ENCODE data around the gene CORO2B.

Gene CORO2B

DNA sequence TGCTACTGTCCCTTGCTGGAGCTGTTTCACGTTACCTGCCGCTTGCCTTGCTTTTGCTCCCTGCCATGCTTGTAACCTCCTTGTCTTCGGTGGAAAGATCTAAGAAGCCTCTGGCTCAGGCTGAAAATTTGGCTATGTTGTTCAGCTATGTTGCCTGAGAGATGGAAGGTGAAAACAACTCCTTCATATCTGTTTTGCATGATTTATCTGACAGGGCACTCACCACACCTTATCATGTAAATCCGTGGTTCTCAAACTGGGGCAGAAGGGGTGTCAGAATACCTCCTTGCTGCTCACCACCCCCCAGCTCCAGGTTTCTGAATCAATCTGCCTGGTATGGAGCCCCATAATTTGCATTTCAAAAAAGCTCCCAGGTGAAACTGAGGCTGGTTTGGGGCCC lies 6.5 kb upstream of the CORO2B start:
- DNase-seq (ENCODE audit: low spot score) = no peak

DNA sequence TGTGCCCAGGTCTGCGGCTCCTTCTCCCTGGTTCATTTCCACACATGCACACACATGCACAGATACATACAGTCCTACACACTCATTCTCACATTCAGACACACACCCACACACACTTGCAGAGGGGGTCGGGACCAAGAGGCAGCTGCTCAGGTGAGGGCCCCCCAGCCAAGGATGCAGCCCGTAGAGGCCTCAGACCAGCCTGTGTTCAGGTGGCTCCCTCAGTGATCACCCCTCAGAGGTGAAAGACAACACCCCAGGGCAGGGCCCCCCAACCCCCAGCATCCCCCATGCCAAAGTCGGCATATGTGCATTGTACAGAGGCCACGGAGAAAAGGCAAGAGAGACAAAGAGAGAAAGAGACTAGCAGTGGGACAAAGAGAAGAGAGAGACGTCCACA lies 5.9 kb upstream of the CORO2B start:
- DNase-seq (ENCODE audit: low spot score) = no peak

DNA sequence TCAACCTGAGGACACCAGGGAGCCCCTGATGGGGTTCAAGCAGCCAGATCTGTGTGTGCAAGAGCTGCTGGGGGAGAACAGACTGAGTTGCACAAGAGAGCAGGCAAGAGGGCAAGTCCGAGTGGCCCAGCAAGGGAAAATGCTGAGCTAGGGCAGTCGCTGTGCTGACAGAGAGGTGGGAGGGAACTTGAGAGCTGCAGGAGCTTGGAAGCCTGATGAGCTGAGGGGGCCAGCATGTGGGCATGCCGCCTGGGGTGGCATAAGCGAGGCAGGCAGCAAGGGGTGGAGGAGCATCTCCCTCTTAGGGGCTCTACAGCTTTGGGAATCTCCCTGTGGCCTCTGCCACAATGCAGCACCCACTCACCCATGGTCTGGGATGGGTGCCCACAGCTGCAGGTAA lies 4.7 kb upstream of the CORO2B start:
- DNase-seq (ENCODE audit: low spot score) = no peak

DNA sequence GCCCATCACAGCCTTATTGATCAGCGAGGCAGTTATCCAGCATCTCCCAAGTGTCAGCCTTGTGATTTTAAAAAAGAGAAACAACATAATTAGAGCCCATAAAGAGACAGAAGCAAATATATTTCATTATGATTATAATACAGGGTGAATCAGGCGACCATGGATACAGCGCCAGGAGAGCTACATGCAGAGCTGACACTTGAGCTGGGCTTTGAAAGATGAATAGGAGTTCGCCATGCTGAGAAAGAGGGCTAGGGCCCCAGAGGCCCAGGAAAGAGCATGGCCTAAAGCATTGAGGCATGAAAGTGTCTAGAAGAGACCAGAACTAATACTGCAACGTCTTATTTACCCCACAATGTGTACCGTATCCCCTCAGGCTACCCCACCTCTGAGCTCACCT lies 4.2 kb upstream of the CORO2B start:
- DNase-seq (ENCODE audit: low spot score) = no peak

DNA sequence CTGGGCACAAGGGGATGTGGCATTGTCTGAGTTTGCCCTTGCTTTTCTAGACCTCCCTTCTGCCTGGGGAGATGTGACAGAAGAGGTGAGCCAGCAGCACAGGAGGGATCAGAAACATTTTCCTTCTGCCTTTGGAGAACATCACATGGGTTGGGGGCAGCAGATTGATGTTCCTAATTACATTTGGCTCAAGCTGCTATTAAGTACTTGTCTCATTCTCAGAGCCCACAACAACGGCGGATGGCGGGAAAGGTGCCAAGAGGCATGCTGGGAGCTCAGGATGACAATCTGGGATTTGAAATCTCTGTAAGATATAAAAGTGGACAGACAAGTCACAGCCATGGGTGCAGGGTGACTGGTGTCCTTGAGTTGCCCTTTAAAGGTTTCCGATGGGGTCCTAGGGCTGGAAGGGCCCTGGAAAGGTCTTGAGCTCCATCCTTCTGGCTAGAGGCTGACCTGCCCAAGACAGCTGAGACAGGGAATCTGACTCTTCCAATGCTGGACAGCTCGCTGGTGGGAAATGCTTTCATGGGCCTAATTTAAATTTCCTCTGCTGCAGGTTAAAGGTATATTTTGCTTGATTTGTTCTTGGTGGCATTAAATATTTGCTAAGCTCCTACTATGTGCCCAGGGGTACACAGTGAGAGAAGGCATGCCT lies 2.4 kb upstream of the CORO2B start:
- no peak for DNase-seq (ENCODE audit: low spot score)

DNA sequence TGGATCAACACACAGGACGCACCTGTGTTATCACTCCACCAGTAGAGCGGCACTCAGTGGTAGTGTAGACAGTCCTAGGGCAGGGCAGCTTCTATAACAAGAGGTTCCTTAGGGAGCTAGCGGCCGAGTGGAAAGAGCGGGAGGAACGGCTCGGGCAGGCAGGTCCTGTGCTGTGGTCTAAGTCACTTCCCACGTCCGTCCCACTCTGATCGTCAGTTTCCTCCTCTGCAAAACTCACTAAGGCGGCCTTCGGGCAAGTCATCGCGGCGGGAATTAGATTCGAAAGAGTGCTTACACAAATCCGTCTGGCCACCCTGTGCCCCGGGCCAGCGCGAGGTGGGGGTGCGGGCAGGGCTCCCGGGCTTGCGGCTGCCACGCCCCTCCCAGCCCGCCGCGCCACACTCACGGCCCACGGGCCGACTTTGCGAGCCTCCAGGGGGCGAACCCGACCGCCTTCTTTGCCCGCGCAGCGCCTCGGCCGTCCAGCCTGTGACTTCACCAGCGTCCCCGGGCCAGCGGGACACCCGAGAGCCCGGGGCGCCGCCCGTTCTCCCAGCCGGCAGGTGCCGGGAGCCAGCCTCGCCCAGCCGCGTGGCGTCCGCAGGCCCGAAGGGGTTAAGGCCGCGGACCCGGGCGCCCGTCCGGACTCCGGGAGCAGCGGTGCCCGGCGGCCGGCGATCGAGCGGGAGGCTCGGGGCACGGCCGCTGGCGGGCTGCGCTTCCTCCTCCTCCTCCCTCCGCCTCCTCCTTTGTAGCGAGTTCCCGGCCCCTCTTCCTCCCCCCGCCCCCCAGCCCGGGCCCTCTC lies 416 bp upstream of the CORO2B start:
- peak; percentile 82 for DNase-seq (ENCODE audit: low spot score)

DNA sequence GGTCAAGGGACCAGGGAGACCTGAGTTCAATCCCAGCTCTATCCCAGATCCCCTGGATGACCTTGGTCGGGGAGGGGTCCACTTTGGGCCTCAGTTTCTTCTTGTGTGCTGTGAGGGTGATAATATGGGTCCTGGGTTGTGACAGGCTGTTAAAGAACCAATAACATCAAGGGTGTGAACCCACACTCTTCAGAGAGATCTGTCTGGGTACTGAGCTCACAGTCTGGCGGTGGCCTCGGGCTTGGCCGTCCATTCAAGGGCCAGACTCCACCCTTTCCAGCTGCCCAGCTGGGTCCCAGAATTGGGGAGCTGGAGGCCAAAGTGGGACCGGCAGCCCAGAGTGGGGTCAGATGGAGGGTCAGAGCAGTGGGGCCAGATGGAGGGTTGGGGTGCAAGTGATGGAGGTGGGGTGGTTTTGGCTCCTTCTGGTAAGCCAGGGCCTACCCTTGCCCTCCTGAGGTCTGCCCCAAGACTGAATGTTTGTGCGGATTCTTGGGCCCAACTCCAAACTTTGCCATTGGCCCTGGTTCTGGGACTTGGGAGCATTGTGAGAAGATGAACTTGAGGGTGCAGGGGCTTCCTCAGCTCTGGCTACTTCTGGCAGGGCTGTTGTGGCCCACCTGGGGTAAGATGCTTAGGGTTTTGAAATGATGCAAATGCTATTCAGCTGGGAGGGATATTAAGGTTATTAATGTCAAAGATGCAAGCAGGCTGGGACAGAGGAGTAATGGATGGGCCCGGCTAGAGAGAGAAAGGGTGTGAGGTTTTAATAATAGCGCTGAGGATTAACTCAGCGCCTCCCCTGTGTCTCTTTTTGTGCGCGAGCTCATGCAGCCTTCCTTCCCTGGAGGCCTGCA lies 1.5 kb downstream of the CORO2B start:
- no peak for DNase-seq (ENCODE audit: low spot score)

DNA sequence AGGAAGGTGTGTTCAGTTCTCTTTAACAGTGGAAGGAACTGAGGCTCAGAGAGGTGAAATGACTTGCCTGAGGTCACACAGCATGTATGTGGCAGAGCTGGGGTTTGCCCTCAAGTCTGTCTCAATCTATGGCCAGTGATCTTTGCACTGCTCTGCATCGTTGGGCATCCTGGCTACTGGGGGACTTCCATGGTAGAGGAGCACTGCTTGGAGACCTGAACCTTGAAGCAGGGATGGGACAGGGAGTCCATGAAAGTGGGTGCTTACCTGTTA lies 2.0 kb downstream of the CORO2B start:
- no peak for DNase-seq (ENCODE audit: low spot score)

DNA sequence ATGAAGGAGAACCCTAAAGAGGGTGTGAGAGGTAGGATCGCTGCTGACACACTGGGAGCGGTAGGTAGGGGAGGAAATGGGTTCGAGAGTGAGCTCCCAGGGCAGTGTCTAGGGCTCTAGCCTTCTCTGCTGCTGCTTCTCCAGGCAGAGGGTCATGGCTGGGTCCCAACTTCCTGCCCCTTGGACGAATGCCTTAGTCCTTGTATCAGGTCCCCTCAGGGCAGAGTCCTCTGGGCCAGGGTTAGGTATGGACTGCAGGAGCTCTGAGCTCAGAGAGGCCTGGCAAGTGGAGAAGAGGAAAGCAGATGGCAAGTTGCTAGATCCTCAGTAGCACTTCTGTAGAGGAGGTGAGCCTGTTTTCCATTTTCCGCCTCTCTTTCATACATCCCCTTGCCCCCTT lies 2.9 kb downstream of the CORO2B start:
- no peak for DNase-seq (ENCODE audit: low spot score)

DNA sequence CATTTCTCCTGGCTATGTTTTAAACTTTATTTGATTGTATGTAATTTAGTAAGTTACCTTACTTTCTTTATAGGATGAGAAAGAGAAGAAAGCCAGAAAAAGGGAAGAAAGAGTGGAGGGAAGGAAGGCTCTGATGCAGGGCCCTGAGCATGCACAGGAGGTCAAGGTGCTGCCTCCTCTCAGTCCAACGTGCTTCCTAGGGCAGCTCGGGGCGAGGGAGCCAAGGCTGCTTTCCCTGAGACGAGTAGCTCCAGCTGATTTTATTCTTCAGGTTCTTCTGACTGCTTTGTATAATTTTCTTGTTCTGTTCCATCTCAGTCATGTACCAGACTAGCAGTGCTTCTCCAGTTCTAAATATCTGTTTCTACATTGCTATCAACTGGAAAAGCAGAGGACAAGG lies 3.4 kb downstream of the CORO2B start:
- no peak for DNase-seq (ENCODE audit: low spot score)

DNA sequence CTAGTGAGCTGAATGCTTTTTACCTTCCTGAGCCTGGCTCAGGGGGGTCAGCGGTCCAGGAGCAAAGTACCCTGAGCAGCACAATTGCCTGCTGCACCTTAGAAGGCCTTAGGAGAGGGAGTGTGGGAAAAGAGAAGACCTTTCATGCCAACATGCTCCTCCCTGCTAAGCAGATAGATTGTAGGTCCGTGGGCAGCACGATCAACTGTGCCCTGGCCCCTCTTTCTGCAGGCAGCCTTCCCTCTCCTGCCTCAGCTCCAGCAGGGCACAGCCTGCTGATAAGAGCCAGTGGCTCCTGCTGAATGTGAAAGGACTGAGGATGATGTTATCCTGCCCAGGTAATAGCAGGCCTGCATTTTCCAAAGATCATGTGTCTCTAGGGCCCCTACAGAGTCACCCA lies 4.1 kb downstream of the CORO2B start:
- no peak for DNase-seq (ENCODE audit: low spot score)

DNA sequence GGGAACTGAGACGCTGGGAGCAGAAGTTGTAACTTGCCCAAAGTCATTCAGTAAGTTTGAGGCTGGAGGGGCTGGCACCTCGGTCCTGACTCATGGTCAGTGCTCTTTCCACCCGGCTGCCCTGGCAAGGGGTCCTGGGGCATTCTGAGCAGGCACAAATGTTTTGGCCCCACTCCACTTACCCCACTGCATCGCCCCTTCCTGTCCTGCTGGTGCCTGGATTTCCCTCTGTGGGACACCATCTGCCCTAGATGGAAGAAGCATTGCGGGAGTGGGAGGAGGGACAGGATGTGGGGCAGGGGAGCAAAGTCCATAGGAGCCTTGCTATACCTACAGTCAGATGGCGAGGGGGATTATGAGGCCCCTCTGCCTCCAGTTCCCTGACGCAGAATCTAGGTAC lies 4.5 kb downstream of the CORO2B start:
- no peak for DNase-seq (ENCODE audit: low spot score)

DNA sequence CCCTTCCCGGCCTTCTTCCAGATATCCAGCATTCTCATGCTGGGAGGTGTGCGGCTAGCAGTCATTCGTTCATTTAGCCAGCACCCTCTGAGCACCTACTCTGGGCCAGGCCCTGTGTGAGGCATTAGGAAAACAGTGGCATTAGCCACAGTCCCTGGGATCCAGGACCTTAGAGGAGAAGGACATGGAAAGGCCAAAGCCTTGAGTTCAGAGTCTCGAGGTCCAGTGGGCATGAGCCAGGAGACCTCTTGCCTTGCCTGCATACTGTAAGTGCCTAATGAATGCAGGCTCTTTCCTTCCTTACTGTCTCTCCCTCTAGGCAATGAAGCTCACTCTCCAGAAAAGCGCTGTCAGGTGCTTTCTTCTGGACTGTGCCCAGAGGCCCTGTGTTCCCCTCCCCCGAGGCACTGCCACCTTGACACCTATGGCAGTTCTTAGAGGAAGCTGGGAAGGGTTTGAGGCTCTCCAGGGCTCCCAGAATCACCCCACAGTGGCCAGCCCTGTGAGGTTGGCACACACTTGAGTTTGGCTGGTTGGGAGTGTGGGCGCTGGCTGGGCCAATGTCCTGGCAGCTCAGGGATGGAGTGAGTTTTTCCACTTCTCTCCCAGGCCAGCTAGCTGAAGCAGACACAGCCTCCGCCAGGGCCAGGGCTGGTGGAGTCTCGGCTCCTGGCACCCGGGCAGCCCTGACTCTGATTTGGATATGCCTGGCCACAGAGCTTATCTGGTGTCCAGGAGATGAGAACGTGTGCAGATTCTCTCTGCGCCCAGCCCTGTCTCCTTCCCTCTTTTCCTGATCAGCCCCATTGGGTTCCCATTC lies 5.4 kb downstream of the CORO2B start:
- no peak for DNase-seq (ENCODE audit: low spot score)

DNA sequence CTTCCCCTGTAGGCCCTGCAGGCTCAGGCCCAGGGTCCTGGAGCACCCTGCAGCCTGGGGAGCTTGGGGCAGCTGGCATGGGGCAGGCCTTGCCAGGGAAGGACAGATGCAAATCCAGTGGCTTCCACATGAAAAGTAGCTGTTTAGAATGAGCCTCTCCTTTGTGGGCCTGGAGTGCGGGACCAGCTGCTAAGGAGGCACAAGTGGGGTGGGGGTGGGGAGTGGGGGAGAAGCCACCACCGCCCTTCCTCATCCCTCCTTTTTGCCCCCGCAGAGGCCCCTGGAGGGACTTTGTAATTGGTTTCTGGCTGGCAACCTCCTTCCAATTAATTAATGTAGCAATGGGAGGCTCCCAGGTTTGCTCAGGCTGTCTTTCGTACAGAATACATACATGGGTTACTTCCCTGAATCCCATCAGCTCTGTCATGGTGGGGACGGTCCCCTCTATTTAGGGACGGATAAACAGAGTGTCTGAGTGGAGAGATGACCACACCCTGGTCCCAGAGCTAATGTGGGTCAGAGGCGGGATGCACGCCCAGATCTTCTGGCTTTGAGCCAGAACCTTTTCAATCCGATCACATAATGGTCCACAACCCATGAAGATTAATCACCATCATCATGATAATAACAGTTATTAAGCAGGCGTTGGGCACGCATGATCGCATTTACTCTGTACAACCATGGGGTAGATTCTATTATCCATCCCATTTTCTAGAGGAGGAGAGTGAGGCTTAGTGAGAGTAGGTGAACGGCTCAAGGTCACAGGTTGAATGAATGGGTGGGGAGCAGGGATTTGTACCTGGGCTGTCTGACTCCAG lies 6.2 kb downstream of the CORO2B start:
- DNase-seq (ENCODE audit: low spot score) = no peak

DNA sequence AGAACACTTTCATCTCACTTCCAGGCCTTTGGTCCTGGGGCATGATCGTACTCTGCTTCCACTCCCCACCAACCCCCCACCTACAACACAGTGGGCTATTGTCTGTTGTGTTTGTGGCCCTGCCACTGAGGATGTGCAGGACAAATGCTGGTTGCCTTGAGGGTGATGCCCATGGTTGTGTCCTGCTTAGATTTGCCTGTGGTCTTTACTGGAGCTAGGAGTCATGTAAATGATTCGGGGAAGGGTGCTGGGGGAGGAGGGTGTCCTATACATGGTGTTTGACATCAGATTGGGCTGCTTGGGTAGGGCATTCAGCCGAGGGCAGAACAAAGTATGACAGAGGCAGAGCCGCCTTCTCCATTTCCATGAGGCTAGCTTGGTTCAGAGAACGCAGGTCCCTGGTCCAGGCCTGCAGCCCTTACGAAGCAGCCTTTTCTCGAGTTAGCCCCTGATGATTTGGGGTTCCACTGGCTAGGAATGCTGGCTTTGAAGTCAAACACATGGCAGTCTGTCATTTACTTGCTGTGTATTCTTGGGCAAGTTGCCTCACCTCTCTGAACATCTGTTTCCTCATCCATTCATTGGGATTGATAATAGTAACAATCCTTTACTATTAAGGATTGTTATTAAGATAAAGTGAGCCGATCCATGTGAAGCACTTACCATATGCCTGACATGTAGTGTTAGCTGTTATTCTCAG lies 6.9 kb downstream of the CORO2B start:
- no peak for DNase-seq (ENCODE audit: low spot score)

DNA sequence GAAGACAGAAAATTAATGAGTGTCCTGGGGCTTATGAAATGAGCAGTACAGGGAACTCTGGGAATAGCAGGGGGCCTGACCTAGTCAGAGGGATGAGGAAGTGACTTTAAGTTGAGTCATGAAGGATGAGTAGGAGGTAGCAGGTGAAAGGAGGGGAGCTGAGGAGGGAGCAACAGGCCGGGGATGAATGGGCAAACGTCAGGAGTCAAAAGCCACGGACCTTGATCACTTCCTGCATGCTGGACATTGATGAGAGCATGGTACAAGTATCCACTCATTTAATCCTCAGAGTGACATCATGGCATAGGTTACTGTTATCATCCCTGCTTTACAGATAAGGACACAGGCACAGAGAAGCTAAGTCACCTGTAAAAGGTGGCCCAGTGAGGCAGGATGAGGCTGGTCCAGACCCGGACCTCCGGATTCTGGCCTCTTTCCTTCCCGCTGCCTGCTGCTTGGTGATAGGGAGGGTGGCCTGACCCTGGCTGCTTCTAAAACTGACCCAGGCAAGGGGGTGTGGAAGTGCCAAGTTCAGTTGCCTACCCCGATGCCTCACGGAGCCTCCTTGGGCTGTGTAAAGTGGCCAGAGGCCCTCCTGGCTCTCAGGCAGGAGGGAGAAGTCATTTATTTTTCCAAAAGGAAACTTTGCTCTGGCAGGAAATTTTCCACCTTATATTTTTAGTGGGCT lies 7.6 kb downstream of the CORO2B start:
- peak; percentile 60 for DNase-seq (ENCODE audit: low spot score)

DNA sequence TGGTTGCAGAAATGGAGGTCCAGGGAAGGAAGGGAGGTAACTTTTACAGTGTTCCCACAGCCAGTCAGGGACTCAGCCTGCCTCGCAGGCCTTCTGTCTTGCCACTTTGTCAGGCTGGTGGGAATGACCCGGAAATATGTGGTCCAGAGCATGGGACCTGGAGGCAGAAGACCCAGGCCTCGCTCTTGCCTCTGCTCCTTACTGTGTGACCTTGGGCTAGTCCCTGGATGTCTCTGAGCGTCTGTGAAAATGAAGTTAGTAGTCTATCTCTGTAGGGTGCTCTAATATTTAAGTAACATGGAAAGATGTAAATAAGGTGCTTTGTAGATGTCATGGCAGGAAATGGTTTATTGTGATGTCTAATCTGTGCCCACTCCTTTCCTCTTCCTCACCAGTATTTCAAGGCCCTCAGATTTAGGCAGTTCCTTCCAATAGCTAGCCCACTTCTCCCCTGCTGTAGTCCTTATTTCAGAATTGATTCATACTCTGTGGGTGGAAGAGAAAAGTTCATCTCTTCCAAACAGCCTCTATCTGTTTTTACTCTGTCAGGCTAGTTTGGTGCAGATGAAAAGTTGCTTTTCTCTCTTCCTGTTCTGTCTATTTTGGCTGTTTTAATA lies 9.1 kb downstream of the CORO2B start:
- no peak for DNase-seq (ENCODE audit: low spot score)

DNA sequence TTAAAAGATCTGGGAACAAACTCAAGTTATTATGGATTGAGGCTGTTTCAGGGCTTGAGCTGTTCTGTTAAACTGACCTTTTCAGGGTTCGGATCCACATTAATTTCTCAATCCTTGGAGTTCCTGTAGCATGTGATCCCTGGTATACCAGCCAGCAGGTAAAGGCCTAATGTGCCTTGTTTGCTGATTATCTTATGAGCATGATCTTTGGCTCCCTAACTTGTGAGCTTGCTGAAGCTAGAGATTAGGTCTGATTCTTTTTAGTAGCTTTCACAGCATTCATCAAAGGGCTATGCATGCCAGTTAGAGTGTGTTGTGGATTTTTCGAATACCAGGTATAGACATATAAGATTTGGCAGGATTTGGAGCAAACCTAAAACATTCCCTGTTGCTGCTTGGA lies 10.3 kb downstream of the CORO2B start:
- no peak for DNase-seq (ENCODE audit: low spot score)

DNA sequence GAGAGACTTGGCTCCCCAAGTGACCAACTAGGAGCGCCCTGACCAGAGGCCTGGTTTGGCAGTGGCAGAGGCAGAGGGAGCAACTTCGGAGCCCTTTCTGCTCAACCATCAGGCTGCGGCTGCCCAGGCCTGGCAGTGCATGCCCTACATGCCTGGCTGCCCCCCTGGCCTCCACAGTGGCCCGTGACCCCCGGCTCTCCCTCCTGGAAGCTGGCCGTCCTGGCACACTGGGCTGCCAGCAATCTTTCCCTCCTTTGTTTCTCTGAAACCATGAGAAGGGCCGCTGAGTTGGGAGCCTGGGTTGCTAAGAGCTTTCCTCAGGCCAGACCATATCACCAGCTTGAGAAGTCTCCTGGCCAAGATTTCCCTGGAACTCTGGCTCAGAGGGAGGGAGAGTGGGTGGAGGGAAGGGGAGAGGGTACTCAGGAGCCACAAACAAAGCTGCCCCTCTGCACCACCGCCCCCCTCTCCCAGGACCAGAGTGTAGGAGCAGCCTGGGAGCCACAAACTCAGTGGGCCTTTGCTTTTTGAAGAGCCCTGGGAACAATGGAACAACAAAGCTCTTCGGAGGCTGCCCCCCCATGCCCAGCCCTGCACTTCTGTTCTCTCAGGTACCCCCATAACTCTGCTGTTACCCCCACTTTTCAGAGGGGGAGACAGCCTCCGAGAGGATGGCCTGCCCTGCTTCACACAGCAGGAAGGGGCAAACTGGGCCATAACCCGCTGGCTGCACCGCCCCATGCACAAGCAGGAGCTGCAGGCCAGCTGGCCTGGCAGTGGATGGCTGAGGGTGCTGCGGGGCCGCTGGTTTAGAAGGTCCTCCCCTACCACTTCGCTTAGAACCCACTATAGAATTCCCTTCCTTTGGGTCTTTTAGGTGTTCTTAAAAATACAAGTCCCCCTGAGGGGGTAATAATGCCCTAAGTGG lies 11.3 kb downstream of the CORO2B start:
- DNase-seq (ENCODE audit: low spot score) = no peak

Measured in AG20443 (cell line).